GM15510 (cell line): Measurements from ENCODE around the gene TBC1D8.

ENCODE experiments used
- POLR2A ChIP-seq: IDR thresholded peaks from 3 replicates; pipeline ENCODE4 v1.6.1; 2011; ENCODE audit warnings: borderline replicate concordance; ENCODE audit not compliant: insufficient read length; ENCODE audit errors: extremely low read depth

TBC1D8 gene

GRCh38 chr2:101175991-101176390, 24.8 kb upstream of the TBC1D8 start:
- TF ChIP-seq POLR2A = no peak

GRCh38 chr2:101173707-101174295, 22.6 kb upstream of the TBC1D8 start:
- no peak for TF ChIP-seq POLR2A

- no peak for TF ChIP-seq POLR2A
These were observed 17.5 kb upstream of the TBC1D8 start for GRCh38 chr2:101168706-101169105.

- no peak for TF ChIP-seq POLR2A
These were observed 12.8 kb upstream of the TBC1D8 start for GRCh38 chr2:101164021-101164420.

GRCh38 chr2:101162561-101163330, 11.6 kb upstream of the TBC1D8 start:
- no peak for TF ChIP-seq POLR2A

- TF ChIP-seq POLR2A = no peak
These were observed 10.5 kb upstream of the TBC1D8 start for GRCh38 chr2:101161658-101162057.

- TF ChIP-seq POLR2A = no peak
These were observed 9.3 kb upstream of the TBC1D8 start for GRCh38 chr2:101160454-101160853.

GRCh38 chr2:101159526-101159925, 8.3 kb upstream of the TBC1D8 start:
- no peak for TF ChIP-seq POLR2A

GRCh38 chr2:101157272-101157671, 6.1 kb upstream of the TBC1D8 start:
- TF ChIP-seq POLR2A = no peak

GRCh38 chr2:101153787-101154186, 2.6 kb upstream of the TBC1D8 start:
- TF ChIP-seq POLR2A = no peak

GRCh38 chr2:101153077-101153707, 2.0 kb upstream of the TBC1D8 start:
- no peak for TF ChIP-seq POLR2A

GRCh38 chr2:101152272-101153076, 1.3 kb upstream of the TBC1D8 start:
- TF ChIP-seq POLR2A = no peak

- no peak for TF ChIP-seq POLR2A
These were observed 683 bp upstream of the TBC1D8 start for GRCh38 chr2:101151859-101152271.

- TF ChIP-seq POLR2A = no peak
These were observed 656 bp downstream of the TBC1D8 start for GRCh38 chr2:101150306-101151145.
